ENCODE measurements around the gene AGTR1.

DNA sequence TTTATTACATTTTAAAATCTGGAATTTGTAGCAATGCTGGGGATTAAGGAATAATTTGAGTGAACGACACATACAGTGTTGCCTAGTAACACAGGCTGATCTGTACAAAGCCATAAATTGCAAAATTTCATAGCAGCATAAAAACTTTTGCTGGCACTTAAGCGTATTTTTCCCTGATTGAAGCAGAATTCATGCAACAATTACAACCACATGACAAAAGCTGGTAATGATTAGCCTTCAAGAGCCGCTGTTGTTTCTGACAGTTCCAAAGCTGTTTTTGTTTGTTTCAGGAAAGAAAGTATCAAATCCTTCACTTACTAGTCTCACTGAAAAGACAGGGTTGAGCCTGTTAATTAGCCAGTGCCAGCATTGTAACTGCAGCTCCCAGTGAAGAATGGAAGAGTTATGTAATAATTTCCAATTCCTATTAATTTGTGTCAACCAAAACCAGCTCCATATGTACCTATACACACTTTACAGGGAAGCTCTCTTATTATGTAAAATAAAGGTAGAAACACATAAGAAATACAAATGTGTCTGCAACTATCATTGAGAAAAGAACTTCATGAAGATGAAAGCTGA lies 60.7 kb downstream of the AGTR1 start:
- TF ChIP-seq, protein P1, sequence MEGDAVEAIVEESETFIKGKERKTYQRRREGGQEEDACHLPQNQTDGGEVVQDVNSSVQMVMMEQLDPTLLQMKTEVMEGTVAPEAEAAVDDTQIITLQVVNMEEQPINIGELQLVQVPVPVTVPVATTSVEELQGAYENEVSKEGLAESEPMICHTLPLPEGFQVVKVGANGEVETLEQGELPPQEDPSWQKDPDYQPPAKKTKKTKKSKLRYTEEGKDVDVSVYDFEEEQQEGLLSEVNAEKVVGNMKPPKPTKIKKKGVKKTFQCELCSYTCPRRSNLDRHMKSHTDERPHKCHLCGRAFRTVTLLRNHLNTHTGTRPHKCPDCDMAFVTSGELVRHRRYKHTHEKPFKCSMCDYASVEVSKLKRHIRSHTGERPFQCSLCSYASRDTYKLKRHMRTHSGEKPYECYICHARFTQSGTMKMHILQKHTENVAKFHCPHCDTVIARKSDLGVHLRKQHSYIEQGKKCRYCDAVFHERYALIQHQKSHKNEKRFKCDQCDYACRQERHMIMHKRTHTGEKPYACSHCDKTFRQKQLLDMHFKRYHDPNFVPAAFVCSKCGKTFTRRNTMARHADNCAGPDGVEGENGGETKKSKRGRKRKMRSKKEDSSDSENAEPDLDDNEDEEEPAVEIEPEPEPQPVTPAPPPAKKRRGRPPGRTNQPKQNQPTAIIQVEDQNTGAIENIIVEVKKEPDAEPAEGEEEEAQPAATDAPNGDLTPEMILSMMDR (IDR thresholded peaks at IDR 0.05): no peak
- TF ChIP-seq POLR2A (IDR thresholded peaks at IDR 0.05): no peak
